WTC11 (cell line): ENCODE measurements around the gene B3GLCT. TPM values are rescaled to one million over a fixed set of nuclear protein-coding genes. Genes with fewer than 3 reads are reported as not detected.

Experiments used
- ATAC-seq: fragments of 200-7000 bp; cut with Tn5 transposase; 2 replicates; pipeline ENCODE4 v1.10.0; 2021; ENCODE audit warnings: mild to moderate bottlenecking, moderate library complexity
- CTCF ChIA-PET: fragments of 300-600 bp; sonication (Branson Sonifier 250); formaldehyde crosslinking; loops from one replicate; lab custom pipeline; 2021; ENCODE audit warnings: antibody characterized with exemption; lab: Charles Lee
- POLR2A ChIA-PET: fragments of 350-600 bp; sonication (Branson Sonifier 250); formaldehyde crosslinking; loops from one replicate; lab custom pipeline; 2021; ENCODE audit warnings: antibody characterized with exemption; lab: Charles Lee
- DNase-seq: peaks from one replicate; pipeline ENCODE4 v3.0.0; 2021; ENCODE audit warnings: low spot score
- H3K27ac Mint-ChIP-seq: 2 replicates; pipeline ENCODE4 v1.8.0; 2021; ENCODE audit warnings: mixed read lengths
- H3K27me3 Mint-ChIP-seq: 2 replicates; pipeline ENCODE4 v1.8.0; 2021; ENCODE audit warnings: low read depth, mild to moderate bottlenecking, moderate library complexity, mixed read lengths
- H3K36me3 Mint-ChIP-seq: 2 replicates; pipeline ENCODE4 v1.8.0; 2021; ENCODE audit warnings: mixed read lengths
- H3K4me1 Mint-ChIP-seq: 2 replicates; pipeline ENCODE4 v1.8.0; 2022; ENCODE audit warnings: mixed read lengths
- H3K4me3 Mint-ChIP-seq: 2 replicates; pipeline ENCODE4 v1.8.0; 2021; ENCODE audit warnings: mild to moderate bottlenecking, moderate library complexity, mixed read lengths
- H3K9me3 Mint-ChIP-seq: 2 replicates; pipeline ENCODE4 v1.8.0; 2021; ENCODE audit warnings: mixed read lengths
- CBFB ChIP-seq: sonication (generic); formaldehyde crosslinking; IDR thresholded peaks from 2 replicates; pipeline ENCODE4 v1.8.1; 2022; ENCODE audit warnings: mild to moderate bottlenecking, low read depth, missing genetic modification reagents
- CREM ChIP-seq: sonication (generic); formaldehyde crosslinking; IDR thresholded peaks from 2 replicates; pipeline ENCODE4 v1.8.1; 2022; ENCODE audit warnings: mild to moderate bottlenecking, missing genetic modification reagents, moderate library complexity
- ERG ChIP-seq: fragments of 250-450 bp; sonication (Bioruptor Pico); IDR thresholded peaks from 2 replicates; pipeline ENCODE4 v1.8.0; 2021; ENCODE audit warnings: mild to moderate bottlenecking
- IRF2 ChIP-seq: sonication (generic); formaldehyde crosslinking; IDR thresholded peaks from 2 replicates; pipeline ENCODE4 v1.8.0; 2022; ENCODE audit warnings: low read depth, missing genetic modification reagents, borderline replicate concordance
- JAZF1 ChIP-seq: fragments of 250-450 bp; sonication (Bioruptor Pico); IDR thresholded peaks from 2 replicates; pipeline ENCODE4 v1.9.0; 2021; ENCODE audit warnings: moderate library complexity, mild to moderate bottlenecking, inconsistent platforms
- JUN ChIP-seq: sonication (generic); formaldehyde crosslinking; IDR thresholded peaks from 2 replicates; pipeline ENCODE4 v1.8.0; 2023; ENCODE audit warnings: mild to moderate bottlenecking, missing genetic modification reagents
- NR1H2 ChIP-seq: sonication (generic); formaldehyde crosslinking; IDR thresholded peaks from 2 replicates; pipeline ENCODE4 v1.9.0; 2021; ENCODE audit warnings: mild to moderate bottlenecking, moderate library complexity, missing genetic modification reagents
- PRDM15 ChIP-seq: sonication (generic); formaldehyde crosslinking; IDR thresholded peaks from 2 replicates; pipeline ENCODE4 v1.8.0; 2022; ENCODE audit warnings: missing genetic modification reagents
- PRRX2 ChIP-seq: fragments of 250-450 bp; sonication (Bioruptor Pico); IDR thresholded peaks from 2 replicates; pipeline ENCODE4 v1.8.0; 2021; ENCODE audit warnings: mild to moderate bottlenecking
- RELA ChIP-seq: sonication (generic); formaldehyde crosslinking; IDR thresholded peaks from 2 replicates; pipeline ENCODE4 v1.8.1; 2022; ENCODE audit warnings: missing genetic modification reagents, mild to moderate bottlenecking, borderline replicate concordance
- SP1 ChIP-seq: sonication (generic); formaldehyde crosslinking; conservative IDR thresholded peaks from 2 replicates; pipeline ENCODE4 v1.8.1; 2022; ENCODE audit warnings: missing genetic modification reagents
- STAT6 ChIP-seq: sonication (generic); formaldehyde crosslinking; conservative IDR thresholded peaks from 2 replicates; pipeline ENCODE4 v1.8.1; 2023; ENCODE audit warnings: mild to moderate bottlenecking, low read depth, missing genetic modification reagents, moderate library complexity
- TCF7 ChIP-seq: sonication (generic); formaldehyde crosslinking; IDR thresholded peaks from 2 replicates; pipeline ENCODE4 v1.8.0; 2022; ENCODE audit warnings: mild to moderate bottlenecking, low read depth, missing genetic modification reagents, moderate library complexity
- USF1 ChIP-seq: sonication (generic); formaldehyde crosslinking; IDR thresholded peaks from 2 replicates; pipeline ENCODE4 v1.8.0; 2022; ENCODE audit warnings: mild to moderate bottlenecking, missing genetic modification reagents
- ZBTB43 ChIP-seq: sonication (generic); formaldehyde crosslinking; IDR thresholded peaks from 2 replicates; pipeline ENCODE4 v1.8.1; 2023; ENCODE audit warnings: mild to moderate bottlenecking, missing genetic modification reagents
- ZNF263 ChIP-seq: sonication (generic); formaldehyde crosslinking; IDR thresholded peaks from 2 replicates; pipeline ENCODE4 v1.8.1; 2022; ENCODE audit warnings: low read depth, mild to moderate bottlenecking, moderate library complexity, missing genetic modification reagents
- ZNF396 ChIP-seq: fragments of 250-450 bp; sonication (Bioruptor Pico); IDR thresholded peaks from 2 replicates; pipeline ENCODE4 v1.8.0; 2021; ENCODE audit warnings: mild to moderate bottlenecking, moderate library complexity, borderline replicate concordance
- total RNA-seq: library from RNA; stranded (reverse); gene quantifications from 3 replicates; pipeline ENCODE4 v1.2.3, GENCODE V29; 2021

B3GLCT gene
- total RNA-seq, 1 experiment from 2014 or later: 2.4 TPM

- no peak for DNase-seq
- ChIA-PET CTCF (interaction anchor here (2.5 kb wide), 1 partner anchor 8 kb away, joined by 15 read pairs; the partner anchor contains the start of gene B3GLCT), POLR2A (no interaction called here)
- TF ChIP-seq TCF7 (CRISPR knock-in tag): no peak
- no peak for TF ChIP-seq CREM (CRISPR knock-in tag)
- no peak for TF ChIP-seq SP1 (CRISPR knock-in tag)
- TF ChIP-seq PRDM15 (CRISPR knock-in tag): no peak
- TF ChIP-seq USF1: no peak
- no peak for TF ChIP-seq NR1H2
- TF ChIP-seq CBFB (CRISPR knock-in tag): no peak
- no peak for TF ChIP-seq JUN (CRISPR knock-in tag)
- no peak for TF ChIP-seq RELA (CRISPR knock-in tag)
- TF ChIP-seq ZNF263: no peak
- Mint-ChIP-seq H3K36me3 (no peaks in the 10 kb centered on the region), H3K27me3 (no peaks in the 10 kb centered on the region), H3K4me3 (no peak overlapping the region), H3K9me3 (no peaks in the 10 kb centered on the region), H3K27ac (no peak overlapping the region), H3K4me1 (peaks cover 22% of the 10 kb centered on the region)
- ATAC-seq: peak; percentile 36; the same call in 1 of the 2 replicates
These were observed 8.1 kb downstream of the B3GLCT start for GRCh38 chr13:31207661-31208552.

- CTCF ChIA-PET: interaction anchor here (1.0 to 2.5 kb wide), 2 partner anchors 9 to 18 kb away, joined by 3 to 15 read pairs; partner anchors contain the start of gene B3GLCT
- Mint-ChIP-seq H3K4me3 (no peak overlapping the region), H3K4me1 (peaks cover 24% of the 10 kb centered on the region), H3K9me3 (no peaks in the 10 kb centered on the region), H3K27me3 (no peaks in the 10 kb centered on the region), H3K36me3 (no peaks in the 10 kb centered on the region), H3K27ac (peak overlapping the region; percentile 26; the same call in 1 of the 2 replicates)
- no peak for DNase-seq
- TF ChIP-seq PRRX2 (no peak), STAT6 (CRISPR knock-in tag) (no peak), ZNF396 (CRISPR knock-in tag) (no peak), ZBTB43 (CRISPR knock-in tag) (no peak), IRF2 (CRISPR knock-in tag) (no peak), ERG (CRISPR knock-in tag) (no peak), JAZF1 (CRISPR knock-in tag) (no peak)
- no peak for ATAC-seq
- POLR2A ChIA-PET: no interaction called here
These were observed 8.9 kb downstream of the B3GLCT start for GRCh38 chr13:31208559-31209122.
